Smooth muscle cell (in vitro differentiated cells): ENCODE data around the gene TMF1. TPM values are rescaled to one million over a fixed set of nuclear protein-coding genes. Genes with fewer than 3 reads are reported as not detected.

Experiments used
- DNase-seq: peaks from one replicate; lab custom pipeline; 2025; ENCODE audit not compliant: unreplicated experiment; lab: John Stamatoyannopoulos, UW
- H2AFZ ChIP-seq: fragments of 200-600 bp; sonication (generic); 2 replicates; pipeline ENCODE4 v1.6.0; 2016; ENCODE audit warnings: antibody characterized with exemption, low read depth, mild to moderate bottlenecking
- H3F3A ChIP-seq: fragments of 200-600 bp; sonication (generic); 2 replicates; pipeline ENCODE4 v1.6.0; 2017; ENCODE audit warnings: antibody characterized with exemption, low read depth
- H3K27ac ChIP-seq: fragments of 200-600 bp; sonication (generic); 2 replicates; pipeline ENCODE4 v1.5.1; 2016; ENCODE audit warnings: low read depth, mild to moderate bottlenecking
- H3K27me3 ChIP-seq: fragments of 200-600 bp; sonication (generic); 2 replicates; pipeline ENCODE4 v1.6.1; 2016; ENCODE audit warnings: low read depth, mild to moderate bottlenecking
- H3K36me3 ChIP-seq: fragments of 200-600 bp; sonication (generic); 2 replicates; pipeline ENCODE4 v1.5.1; 2016; ENCODE audit warnings: low read depth
- H3K4me1 ChIP-seq: fragments of 200-600 bp; sonication (generic); 2 replicates; pipeline ENCODE4 v1.5.1; 2016; ENCODE audit warnings: low read depth
- H3K4me2 ChIP-seq: fragments of 200-600 bp; sonication (generic); 2 replicates; pipeline ENCODE4 v1.6.0; 2016; ENCODE audit warnings: mild to moderate bottlenecking
- H3K4me3 ChIP-seq: fragments of 200-600 bp; sonication (generic); 2 replicates; pipeline ENCODE4 v1.5.1; 2016; ENCODE audit warnings: mild to moderate bottlenecking
- H3K79me2 ChIP-seq: fragments of 200-600 bp; sonication (generic); 2 replicates; pipeline ENCODE4 v1.6.0; 2016; ENCODE audit warnings: low read depth, mild to moderate bottlenecking
- H3K9ac ChIP-seq: fragments of 200-600 bp; sonication (generic); 2 replicates; pipeline ENCODE4 v1.6.0; 2016; ENCODE audit warnings: low read depth
- H3K9me3 ChIP-seq: fragments of 200-600 bp; sonication (generic); replicated peaks from 2 replicates; pipeline ENCODE4 v1.5.1; 2016; ENCODE audit warnings: low read depth
- H4K20me1 ChIP-seq: fragments of 200-600 bp; sonication (generic); 2 replicates; pipeline ENCODE4 v1.6.0; 2016; ENCODE audit warnings: low read depth
- WGBS: methylation state at CpG from one replicate; pipeline ENCODE4 v1.1.7; 2016; ENCODE audit warnings: low lambda C conversion rate; 5-methylcytosine and 5-hydroxymethylcytosine counted together
- polyA plus RNA-seq: library from polyadenylated mRNA; unstranded; fragments of >200 nt; fragmentation: Nextera tagmentation; extraction: Ambion mirVana; gene quantifications from 2 replicates; pipeline ENCODE4 v1.2.1, GENCODE V29; 2016
- total RNA-seq: library from RNA; depleted of rRNA; stranded (reverse); fragments of >200 nt; gene quantifications from 2 replicates; pipeline ENCODE4 v1.2.3, GENCODE V29; 2014
- TF ChIP-seq, protein P1 (sequence below): fragments of 200-600 bp; sonication (generic); IDR thresholded peaks from 2 replicates; pipeline ENCODE4 v1.5.1; 2017; ENCODE audit warnings: borderline replicate concordance, mild to moderate bottlenecking, antibody characterized with exemption; ENCODE audit not compliant: insufficient read depth, poor library complexity, severe bottlenecking

Gene TMF1, protein sequence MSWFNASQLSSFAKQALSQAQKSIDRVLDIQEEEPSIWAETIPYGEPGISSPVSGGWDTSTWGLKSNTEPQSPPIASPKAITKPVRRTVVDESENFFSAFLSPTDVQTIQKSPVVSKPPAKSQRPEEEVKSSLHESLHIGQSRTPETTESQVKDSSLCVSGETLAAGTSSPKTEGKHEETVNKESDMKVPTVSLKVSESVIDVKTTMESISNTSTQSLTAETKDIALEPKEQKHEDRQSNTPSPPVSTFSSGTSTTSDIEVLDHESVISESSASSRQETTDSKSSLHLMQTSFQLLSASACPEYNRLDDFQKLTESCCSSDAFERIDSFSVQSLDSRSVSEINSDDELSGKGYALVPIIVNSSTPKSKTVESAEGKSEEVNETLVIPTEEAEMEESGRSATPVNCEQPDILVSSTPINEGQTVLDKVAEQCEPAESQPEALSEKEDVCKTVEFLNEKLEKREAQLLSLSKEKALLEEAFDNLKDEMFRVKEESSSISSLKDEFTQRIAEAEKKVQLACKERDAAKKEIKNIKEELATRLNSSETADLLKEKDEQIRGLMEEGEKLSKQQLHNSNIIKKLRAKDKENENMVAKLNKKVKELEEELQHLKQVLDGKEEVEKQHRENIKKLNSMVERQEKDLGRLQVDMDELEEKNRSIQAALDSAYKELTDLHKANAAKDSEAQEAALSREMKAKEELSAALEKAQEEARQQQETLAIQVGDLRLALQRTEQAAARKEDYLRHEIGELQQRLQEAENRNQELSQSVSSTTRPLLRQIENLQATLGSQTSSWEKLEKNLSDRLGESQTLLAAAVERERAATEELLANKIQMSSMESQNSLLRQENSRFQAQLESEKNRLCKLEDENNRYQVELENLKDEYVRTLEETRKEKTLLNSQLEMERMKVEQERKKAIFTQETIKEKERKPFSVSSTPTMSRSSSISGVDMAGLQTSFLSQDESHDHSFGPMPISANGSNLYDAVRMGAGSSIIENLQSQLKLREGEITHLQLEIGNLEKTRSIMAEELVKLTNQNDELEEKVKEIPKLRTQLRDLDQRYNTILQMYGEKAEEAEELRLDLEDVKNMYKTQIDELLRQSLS
- total RNA-seq (61.8 and 63.0 TPM in 2 replicates), polyA plus RNA-seq (28.9 and 33.4 TPM in 2 replicates)

DNA sequence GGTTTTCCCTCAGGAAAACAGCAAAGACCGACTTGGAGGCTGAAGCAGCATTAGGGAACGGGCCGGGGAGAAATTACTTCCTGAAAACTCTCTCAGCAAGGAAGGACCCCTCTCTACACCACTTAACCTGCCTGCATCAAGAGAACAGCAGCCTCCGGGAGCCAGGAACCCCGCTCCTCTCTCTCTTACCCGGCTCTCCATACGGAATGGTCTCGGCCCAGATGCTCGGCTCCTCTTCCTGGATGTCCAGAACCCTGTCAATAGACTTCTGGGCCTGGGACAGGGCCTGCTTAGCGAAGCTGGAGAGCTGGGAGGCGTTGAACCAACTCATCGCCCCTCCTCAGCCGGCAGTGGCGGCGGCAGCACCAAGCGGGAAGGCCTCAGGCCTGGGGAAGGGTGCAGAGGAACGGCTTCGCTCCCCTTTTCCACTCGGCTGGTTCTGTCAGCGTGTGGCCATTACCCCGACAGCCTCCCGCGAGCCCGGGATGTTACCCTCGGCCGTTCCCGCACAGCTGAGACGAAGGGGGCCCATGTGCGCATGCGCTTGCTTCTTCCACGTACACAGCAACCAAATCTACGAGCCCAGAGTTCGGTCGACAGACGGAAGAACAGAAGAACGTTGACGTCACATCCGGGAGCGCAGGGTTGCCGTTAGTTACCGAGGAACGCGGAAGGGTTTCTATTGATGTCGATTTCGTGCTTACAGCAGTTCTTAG, at the start of gene TMF1:
TSS of gene TMF1 (minus strand) at position 578 of the 716 bp plus-strand sequence. CDS start at position 331, 247 bp downstream.
- H3K4me1 ChIP-seq: peaks cover 13% of the 10 kb centered on the region
- H3K36me3 ChIP-seq: peaks cover 34% of the 10 kb centered on the region
- H3K9ac ChIP-seq: peak within 1 kb of the TSS; percentile 99
- no peaks in the 10 kb centered on the region for H3K27me3 ChIP-seq
- no peaks in the 10 kb centered on the region for H3K9me3 ChIP-seq
- peak within 1 kb of the TSS; percentile 98 for H3K27ac ChIP-seq
- H3K79me2 ChIP-seq: peaks cover 50% of the 10 kb centered on the region
- H3F3A ChIP-seq: peaks cover 30% of the 10 kb centered on the region
- under 1% methylated on average over 45 of the region's 45 CpGs for WGBS
- peak within 1 kb of the TSS; percentile 86 for H2AFZ ChIP-seq
- H3K4me2 ChIP-seq: peak within 1 kb of the TSS; percentile 95
- TF ChIP-seq, protein P1, sequence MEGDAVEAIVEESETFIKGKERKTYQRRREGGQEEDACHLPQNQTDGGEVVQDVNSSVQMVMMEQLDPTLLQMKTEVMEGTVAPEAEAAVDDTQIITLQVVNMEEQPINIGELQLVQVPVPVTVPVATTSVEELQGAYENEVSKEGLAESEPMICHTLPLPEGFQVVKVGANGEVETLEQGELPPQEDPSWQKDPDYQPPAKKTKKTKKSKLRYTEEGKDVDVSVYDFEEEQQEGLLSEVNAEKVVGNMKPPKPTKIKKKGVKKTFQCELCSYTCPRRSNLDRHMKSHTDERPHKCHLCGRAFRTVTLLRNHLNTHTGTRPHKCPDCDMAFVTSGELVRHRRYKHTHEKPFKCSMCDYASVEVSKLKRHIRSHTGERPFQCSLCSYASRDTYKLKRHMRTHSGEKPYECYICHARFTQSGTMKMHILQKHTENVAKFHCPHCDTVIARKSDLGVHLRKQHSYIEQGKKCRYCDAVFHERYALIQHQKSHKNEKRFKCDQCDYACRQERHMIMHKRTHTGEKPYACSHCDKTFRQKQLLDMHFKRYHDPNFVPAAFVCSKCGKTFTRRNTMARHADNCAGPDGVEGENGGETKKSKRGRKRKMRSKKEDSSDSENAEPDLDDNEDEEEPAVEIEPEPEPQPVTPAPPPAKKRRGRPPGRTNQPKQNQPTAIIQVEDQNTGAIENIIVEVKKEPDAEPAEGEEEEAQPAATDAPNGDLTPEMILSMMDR: no peak
- H4K20me1 ChIP-seq: peaks cover 45% of the 10 kb centered on the region
- no peak for DNase-seq
- H3K4me3 ChIP-seq: peak within 1 kb of the TSS; percentile 94

DNA sequence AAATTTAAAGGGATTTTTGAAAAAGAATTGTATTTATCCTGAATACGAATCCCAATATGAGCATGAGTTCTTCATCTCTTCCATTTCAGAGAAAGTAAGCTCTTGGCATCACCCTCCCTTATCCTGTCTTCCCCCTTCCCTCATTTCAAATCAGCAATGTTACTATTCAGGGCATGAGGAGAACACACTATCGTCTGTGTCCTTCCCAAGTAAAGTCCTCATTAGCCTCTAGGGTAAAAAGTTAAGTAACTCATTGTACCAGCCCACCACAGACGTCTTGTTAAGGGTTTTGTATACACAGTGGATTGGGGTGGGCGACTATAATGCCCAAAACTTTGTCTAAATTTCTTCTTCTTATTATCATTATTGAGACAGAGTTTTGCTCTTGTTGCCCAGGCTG, 47.4 kb upstream of the TMF1 start:
- Histone ChIP-seq H3K4me1 (peaks cover 6% of the 10 kb centered on the region), H3F3A (no peaks in the 10 kb centered on the region), H3K4me2 (no peak overlapping the region), H3K9ac (no peak overlapping the region), H3K27me3 (no peaks in the 10 kb centered on the region), H3K4me3 (no peak overlapping the region), H3K9me3 (no peaks in the 10 kb centered on the region), H4K20me1 (peaks cover 52% of the 10 kb centered on the region), H3K79me2 (peaks cover 27% of the 10 kb centered on the region), H3K27ac (no peak overlapping the region), H2AFZ (no peak overlapping the region), H3K36me3 (no peaks in the 10 kb centered on the region)
- DNase-seq: no peak
- TF ChIP-seq, protein P1: no peak
- 92% methylated on average over 4 of the region's 4 CpGs for WGBS

DNA sequence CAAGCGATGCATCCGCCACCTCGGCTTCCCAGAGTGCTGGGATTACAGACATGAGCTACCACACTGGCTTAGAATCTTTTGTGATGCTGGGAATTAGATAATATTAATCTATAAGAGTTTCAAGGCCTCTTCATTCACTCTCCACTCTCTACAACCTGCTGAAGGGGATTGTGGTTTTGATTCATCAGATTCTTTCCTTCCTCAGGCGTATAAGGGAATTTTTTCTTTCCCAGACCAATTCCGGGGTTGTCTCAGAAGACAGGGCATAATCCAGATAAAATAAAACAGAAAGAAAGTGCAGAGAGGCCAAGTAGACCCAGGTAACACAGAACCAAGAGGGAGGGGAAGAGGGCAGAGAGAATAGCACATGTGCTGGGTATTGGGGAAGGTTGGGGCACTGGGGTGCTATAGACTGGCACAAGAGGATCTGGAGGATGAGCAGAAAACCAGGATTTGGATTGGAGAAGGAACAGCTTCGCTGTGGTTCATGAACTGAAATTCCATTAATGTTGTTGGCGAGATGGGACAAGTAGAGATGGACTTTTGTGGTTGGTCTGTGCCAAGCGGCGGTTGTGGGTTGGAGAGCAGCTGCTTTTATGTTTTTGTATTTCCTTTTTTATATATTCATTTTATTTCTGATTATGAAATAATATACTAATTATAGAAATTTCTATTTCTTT, 45.4 kb upstream of the TMF1 start:
- H3K4me3 ChIP-seq: no peak overlapping the region
- H3K4me1 ChIP-seq: peaks cover 6% of the 10 kb centered on the region
- 92% methylated on average over 9 of the region's 9 CpGs for WGBS
- DNase-seq: no peak
- H3K4me2 ChIP-seq: no peak overlapping the region
- no peaks in the 10 kb centered on the region for H3K9me3 ChIP-seq
- peaks cover 35% of the 10 kb centered on the region for H3K79me2 ChIP-seq
- no peaks in the 10 kb centered on the region for H3F3A ChIP-seq
- H3K9ac ChIP-seq: no peak overlapping the region
- H3K36me3 ChIP-seq: no peaks in the 10 kb centered on the region
- H3K27me3 ChIP-seq: no peaks in the 10 kb centered on the region
- peaks cover 72% of the 10 kb centered on the region for H4K20me1 ChIP-seq
- H2AFZ ChIP-seq: no peak overlapping the region
- H3K27ac ChIP-seq: no peak overlapping the region
- TF ChIP-seq, protein P1: no peak
